ENCODE results near the gene RAB11FIP4.

GRCh38 chr17:31470592-31470991 is 79.1 kb downstream of the RAB11FIP4 start:
- TF ChIP-seq CTCF (IDR thresholded peaks at IDR 0.05) (no peak), ETV6 (CRISPR knock-in tag; IDR thresholded peaks at IDR 0.05) (no peak), ZNF232 (CRISPR knock-in tag; IDR thresholded peaks at IDR 0.05) (no peak), ZNF671 (CRISPR knock-in tag; IDR thresholded peaks at IDR 0.05) (no peak), ATF6 (CRISPR knock-in tag; IDR thresholded peaks at IDR 0.05) (no peak), SMAD4 (CRISPR knock-in tag; IDR thresholded peaks at IDR 0.05) (no peak), JUN (CRISPR knock-in tag; IDR thresholded peaks at IDR 0.05) (no peak), TEAD4 (CRISPR knock-in tag; IDR thresholded peaks at IDR 0.05) (no peak), HMGXB4 (CRISPR knock-in tag; IDR thresholded peaks at IDR 0.05) (no peak), ZNF281 (CRISPR knock-in tag; IDR thresholded peaks at IDR 0.05) (no peak), USF1 (CRISPR knock-in tag; IDR thresholded peaks at IDR 0.05) (no peak), EMX1 (CRISPR knock-in tag; IDR thresholded peaks at IDR 0.05) (no peak), ARID4B (CRISPR knock-in tag; IDR thresholded peaks at IDR 0.05; ENCODE audit: borderline replicate concordance) (no peak)

Data from WTC11 (cell line).